NCI-H2081 (cell line): ENCODE results near the gene OCIAD1.
"Not testable (repeated sequence)": the region's sequence is repeated elsewhere in the genome, so short reads cannot be mapped to it uniquely, and the experiment has no call there.

Experiments
- DNase-seq, 2 experiments: peaks; one replicate each; lab custom pipeline; 2025; lab: John Stamatoyannopoulos, UW

The OCIAD1 gene

DNA sequence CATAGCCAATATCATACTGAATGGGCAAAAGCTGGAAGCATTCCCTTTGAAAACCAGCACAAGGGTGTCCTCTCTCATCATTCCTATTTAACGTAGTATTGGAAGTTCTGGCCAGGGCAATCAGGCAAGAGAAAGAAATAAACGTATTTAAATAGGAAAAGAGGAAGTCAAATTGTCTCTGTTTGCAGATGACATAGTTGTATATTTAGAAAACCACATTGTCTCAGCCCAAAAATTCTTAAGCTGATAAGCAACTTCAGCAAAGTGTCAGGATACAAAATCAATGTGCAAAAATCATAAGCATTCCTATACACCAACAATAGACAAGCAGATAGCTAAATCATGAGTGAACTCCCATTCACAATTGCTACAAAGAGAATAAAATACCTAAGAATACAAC lies 9.5 kb upstream of the OCIAD1 start:
- DNase-seq = not testable (repeated sequence)

DNA sequence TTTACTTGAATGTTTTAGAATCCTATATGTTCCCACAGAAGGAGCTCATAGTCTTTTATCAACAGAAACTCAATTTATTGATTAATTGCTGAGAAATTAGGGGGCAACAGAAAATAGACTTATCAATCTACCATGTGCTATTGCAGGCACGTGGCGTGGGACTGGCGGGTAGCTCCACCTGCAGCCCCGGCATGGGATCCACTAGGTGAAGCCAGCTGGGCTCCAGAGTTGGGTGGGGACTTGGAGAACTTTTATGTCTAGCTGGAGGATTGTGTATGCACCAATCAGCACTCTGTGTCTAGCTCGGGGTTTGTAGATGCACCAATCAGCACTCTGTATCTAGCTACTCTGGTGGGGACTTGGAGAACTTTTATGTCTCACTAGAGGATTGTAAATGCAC lies 3.3 kb upstream of the OCIAD1 start:
- no peak for DNase-seq

DNA sequence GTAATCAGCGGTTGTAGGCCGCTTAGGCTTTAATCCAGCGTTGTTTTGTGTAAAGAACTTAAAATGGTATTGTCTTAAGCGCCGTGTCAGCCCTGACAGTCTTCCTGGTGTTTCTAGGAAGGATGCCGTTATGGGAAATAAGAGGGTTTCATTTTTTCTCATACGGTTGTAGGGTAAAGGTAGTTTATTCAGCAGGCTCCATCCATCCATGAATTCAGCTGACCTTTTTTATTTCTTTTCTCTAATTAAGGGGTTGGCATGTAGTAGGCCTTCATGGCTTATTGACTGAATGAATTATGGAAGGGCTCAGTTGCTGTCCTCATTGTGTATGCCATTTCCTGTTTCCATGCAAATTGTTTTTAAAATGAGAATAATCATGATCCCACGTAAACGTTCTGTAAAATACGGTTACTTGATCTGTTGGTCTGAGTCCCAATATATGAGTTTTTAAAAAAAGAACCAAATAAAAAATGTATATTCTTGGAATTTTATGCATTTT lies 693 bp downstream of the OCIAD1 start:
- DNase-seq = peak; percentile 11 to 68

DNA sequence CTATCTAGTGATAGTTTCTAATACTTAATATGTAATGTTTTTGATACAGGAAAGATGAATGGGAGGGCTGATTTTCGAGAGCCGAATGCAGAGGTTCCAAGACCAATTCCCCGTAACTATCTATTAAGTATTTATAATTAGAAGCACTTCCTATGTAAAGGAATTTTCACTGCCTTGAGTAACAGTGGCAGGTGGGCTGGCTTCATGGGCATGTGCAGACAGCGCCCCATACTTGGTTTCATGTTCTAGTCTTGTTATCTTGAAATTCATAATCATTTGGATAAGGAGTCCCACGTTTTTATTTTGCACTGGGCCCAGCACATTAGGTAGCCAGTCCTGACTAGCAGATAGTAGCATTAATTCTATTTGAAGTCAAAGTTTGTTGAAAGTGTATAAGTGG lies 1.7 kb downstream of the OCIAD1 start:
- no peak for DNase-seq

DNA sequence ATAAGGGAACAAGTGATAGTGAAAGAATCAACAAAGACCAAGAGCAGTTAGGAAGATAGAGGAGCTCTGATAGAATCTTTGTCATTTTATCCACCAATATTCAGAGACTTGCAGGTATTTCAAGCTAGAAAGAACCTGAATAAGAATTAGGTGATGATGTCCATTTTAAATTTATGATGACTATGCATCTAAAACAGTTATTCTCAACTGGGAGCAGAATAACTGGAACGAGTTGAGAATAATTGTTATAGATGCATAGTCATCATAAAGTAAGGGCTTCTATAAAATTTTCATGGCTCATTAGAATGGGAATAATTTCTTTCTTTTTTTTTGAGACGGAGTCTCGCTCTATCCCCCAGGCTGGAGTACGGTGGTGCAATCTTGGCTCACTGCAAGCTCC lies 5.8 kb downstream of the OCIAD1 start:
- no peak for DNase-seq

DNA sequence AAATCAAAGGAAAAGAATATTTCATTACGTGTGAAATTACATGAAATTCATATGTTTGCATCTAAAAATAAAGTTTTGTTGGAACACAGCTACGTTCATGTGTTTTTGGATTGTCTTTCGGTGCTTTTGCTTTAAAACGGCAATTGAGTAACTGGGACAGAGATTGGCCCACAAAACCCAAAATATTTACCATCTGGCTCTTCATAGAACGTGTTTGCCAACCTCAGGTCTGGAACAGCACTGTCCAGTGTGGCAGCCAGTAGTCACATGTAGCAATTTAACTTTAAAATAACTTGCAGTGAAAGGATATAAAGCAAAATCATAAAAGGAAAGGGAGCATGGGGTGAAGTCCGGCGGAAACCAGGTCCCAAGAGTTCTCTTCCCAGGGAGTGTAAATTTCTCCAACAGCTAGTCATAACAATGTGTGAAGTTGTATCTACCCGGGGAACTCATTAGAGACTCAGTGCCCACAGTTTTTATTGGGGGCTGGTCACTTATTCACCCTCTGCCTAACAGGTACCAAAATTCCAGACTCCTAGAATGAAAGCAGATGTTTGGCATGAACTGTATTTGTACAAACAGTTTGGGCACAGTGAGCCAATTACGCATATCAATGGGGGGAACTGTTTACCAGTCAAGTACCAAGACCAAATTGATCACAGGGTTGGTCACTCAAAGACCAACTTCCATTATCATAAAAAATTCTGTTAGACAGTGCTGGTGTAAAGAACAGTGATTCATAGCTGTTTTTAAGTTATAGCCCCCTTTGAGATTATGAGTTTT lies 10.3 kb downstream of the OCIAD1 start:
- no peak for DNase-seq

DNA sequence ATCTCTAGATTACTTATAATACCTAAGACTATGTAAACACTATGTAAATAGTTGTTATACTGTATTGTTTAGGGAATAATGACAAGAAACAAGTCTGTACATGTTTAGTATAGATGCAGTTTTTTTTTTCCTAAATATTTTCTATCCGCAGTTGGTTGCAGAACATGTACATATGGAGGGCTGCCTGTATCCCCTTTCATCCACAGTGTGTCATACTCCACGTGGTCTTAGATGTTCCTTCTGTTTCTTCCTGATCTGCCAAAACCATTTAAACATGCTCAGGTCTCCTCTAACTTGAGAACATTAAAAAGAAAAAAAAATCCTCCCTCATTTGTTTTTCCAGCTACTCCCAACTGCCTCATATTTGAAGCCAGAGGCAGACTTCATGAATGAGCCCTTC lies 14.0 kb downstream of the OCIAD1 start:
- DNase-seq = no peak

DNA sequence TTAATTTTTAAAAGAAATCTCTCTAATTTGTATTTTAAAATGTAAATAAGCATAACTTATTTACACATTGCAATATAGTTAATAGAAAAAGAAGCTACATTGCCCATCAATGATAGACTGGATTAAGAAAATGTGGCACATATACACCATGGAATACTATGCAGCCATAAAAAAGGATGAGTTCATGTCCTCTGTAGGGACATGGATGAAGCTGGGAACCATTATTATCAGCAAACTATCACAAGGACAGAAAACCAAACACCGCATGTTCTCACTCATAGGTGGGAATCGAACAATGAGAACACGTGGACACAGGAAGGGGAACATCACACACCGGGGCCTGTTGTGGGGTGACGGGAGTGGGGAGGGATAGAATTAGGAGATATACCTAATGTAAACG lies 17.9 kb downstream of the OCIAD1 start:
- DNase-seq = not testable (repeated sequence)

DNA sequence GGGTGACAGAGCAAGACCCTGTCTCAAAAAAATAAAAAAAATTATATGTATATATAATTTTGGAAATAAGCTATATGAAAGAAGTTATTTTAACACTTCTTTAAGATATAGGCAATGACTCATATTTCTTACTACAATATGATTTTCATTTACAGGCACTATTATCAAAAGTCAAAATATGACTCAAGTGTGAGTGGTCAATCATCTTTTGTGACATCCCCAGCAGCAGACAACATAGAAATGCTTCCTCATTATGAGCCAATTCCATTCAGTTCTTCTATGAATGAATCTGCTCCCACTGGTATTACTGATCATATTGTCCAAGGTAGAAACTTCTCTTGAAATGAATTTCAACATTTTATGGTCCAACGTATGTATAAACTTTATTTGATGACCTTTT lies 20.8 kb downstream of the OCIAD1 start:
- no peak for DNase-seq

DNA sequence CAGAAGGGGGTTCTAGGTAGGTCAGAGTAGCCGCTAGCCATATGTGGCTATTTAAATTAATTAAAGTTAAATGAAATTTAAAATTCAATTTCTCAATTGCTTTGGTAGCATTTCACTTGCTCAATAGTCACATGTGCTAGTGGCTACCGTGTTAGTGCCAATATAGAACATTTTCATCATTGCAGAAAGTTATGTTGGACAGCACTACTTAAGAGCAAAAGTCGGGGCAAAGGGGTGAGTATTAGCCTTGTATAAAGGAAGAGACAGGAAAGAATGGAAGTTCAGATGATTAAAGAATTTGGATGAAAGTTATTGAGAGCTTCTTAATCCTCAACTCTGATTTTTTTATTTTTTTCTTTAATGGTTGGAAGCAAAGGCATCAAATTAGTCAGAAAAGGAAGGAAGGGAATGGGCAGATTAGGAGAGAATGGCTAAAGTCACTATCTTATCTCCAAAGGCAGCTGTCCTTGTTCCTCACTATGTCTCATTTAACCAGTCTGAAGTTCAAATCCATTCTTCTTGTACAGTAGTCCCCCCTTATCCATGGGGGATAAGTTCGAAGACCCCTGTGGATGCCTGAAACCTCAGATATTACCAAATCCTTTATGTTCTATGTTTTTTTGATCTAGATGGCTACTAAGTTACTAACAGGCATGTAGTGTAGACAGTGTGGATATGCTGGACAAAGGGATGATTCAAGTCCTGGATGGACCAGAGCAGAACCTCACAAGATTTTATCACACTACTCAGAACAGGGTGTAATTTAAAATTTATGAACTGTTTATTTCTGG lies 22.9 kb downstream of the OCIAD1 start:
- no peak for DNase-seq

DNA sequence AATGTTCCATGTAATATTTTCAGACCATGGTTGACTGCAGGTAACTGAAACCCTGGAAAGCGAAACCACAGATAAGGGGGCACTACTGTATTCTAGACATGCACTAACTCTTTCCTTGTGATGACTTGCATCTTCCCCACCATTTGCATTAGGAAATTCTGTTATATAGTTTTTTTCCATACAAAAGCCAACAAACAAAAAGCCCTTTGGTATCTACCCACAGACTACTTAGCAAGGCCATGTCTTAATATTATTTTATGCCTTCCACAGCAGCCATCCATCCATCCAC lies 23.5 kb downstream of the OCIAD1 start:
- no peak for DNase-seq

DNA sequence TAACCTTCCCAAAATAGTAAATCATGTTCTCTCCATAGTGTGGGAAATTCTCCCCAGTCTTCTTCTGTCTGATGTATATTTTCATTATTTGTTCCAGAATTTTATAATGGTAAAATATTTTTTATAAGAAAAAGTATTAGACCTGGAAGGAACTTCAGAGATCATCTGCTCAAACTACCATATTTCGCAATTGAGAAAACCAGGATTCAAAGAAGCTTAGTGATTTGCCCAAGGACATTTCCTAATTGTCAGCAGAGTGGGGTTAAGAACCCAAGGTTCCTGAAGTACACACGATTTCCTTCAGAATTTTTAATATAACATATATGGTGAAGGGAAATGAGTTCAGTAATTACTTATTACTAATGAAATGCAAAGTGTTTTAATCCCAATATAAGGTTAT lies 24.1 kb downstream of the OCIAD1 start:
- no peak for DNase-seq

DNA sequence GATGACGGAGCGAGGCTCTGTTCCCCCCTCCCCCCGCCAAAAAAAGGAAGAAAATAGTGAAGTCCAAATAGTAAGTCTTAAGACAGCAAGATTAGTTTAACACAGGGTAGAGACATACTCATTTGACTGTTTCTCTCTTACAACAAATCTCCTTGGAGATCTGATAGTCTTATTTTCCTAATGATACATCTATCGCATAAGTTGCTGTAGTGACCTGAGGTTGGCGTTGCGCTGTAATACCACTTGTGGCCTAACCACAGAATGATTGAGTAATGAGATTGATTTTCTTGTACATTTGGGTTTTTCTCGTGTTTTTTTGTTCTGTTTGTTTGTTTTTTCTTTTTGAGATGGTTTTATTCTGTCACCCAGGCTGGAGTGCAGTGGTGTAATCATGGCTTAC lies 27.2 kb downstream of the OCIAD1 start:
- DNase-seq = no peak

DNA sequence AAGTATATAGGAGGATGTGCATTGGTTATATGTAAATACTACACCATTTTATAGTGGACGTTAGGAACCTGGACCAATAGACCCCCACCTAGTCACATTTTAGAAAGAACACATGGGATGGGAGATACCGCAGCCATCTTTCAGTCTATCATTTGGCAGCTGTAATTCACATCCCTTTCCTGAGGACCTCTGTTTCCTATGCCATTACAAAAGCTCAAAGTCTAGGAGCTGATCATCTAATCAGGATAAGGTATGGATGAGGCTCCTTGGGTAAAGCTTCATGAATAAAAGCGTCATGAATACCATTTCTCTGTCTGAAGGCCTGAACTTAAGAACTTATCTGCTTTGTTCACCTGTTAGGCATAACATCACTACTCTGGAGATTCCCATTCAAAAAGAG lies 31.1 kb downstream of the OCIAD1 start:
- DNase-seq = no peak

DNA sequence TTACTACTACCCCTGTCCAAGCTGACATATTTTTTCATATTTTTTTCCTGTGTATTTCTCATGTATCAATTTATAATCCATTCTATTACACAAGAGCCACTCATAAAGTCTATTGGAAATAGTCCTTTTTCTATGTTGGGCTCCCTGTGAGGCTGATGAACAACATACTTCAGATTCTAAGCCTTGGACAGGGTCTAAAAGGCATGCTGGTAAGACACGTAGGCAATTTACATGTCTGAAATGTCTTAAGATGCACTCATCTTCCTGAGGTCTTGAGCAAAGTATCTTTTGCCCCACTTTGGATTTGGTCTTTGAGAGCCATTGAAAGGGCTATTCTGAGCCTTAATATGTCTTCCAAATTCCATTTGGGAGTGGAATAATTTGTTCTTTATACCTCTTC lies 31.8 kb downstream of the OCIAD1 start:
- no peak for DNase-seq

DNA sequence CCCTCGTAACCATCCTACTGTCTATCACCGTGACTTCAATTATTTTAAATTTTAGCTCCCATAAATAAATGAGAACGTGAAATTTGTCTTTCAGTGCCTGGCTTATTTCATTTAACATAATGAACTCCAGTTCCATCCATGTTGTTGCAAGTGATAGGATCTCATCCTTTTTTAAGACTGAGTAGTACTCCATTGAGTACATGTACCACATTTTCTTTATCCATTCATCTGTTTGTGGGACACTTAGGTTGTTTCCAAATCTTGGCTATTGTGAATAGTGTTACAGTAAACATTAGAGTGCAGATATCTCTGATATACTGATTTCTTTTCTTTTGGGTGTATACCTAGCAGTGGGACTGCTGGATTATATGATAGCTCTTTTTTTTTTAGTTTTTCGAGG lies 32.8 kb downstream of the OCIAD1 start:
- DNase-seq = no peak

DNA sequence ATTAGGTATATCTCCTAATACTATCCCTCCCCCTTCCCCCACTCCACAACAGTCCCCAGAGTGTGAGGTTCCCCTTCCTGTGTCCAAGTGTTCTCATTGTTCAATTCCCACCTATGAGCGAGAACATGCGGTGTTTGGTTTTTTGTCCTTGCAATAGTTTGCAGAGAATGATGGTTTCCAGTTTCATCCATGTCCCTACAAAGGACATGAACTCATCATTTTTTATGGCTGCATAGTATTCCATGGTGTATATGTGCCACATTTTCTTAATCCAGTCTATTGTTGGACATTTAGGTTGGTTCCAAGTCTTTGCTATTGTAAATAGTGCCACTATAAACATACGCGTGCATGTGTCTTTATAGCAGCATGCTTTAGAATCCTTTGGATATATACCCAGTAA lies 33.8 kb downstream of the OCIAD1 start:
- not testable (repeated sequence) for DNase-seq

DNA sequence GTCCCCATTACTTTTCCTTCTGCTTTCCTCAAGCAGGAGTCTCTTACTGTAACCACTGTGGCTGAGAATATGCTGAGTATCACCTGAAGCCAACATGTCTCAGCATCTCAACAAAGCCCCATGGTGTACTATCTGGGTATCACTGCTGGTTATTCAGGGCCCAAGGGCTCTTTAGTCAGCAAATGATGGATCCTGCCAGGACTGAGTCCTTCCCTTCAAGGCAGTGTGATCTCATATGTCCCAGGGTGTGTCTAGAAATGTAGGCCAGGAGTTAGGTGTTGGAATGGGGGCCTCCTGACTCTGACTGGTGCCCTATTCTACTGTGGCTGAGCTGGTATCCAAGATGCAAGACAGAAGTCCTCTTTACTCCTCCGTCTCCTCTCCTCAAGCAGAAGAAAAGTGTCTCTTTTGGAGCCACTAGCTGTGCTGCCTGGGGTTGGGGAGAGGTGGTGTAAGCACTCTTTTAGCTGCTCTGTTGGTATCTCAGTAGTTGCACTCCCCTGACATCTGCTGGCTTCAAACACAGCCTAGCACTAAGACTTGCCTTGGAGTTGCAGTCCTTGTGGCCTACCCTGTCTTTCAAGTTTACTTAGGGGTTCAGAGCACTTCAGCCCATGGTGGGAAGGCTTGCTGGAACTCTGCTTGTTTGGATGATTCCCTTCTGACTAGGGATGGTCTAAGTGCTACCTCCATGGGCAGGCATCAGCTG lies 47.1 kb downstream of the OCIAD1 start:
- no peak for DNase-seq

DNA sequence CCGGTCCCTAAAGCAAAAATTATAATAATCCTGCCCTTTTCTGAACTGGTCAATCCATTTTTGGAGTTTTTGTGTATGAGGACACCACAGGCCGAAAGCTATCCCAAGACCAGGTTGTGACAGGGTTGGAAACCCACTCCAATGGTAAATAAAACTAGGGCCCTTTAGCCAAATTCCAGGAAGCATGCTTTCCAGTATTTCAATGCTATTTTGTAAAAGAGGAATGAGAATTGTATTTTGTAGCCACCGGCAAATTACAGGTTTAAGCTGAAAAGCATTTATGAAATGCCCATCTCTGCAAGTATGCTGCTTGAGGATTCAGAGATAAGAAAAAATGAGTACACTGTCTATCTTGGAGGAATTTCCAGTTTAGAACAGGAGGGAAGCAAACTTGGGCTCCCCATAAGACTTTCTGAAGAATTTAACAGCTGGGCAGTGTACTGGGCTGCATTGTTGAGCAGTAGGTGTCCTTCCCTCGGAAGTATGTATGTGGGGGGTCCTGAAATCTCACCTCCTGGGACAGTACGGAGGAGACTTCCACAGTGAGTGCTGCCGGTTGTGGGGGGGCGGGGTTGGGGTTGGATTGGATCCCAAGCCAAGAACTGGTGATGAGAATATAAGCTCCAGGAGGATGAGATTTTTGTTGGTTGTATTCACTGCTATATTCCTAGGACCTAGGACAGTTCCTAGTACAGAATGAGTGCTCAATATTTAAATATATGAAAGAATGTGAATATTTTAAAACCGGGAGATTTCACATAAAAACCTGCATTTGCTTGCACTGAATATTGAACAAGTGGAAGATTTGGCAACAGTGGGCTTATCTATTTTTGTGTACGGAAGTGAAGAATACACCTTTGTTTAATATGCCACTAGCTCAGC lies 48.9 kb downstream of the OCIAD1 start:
- no peak for DNase-seq

DNA sequence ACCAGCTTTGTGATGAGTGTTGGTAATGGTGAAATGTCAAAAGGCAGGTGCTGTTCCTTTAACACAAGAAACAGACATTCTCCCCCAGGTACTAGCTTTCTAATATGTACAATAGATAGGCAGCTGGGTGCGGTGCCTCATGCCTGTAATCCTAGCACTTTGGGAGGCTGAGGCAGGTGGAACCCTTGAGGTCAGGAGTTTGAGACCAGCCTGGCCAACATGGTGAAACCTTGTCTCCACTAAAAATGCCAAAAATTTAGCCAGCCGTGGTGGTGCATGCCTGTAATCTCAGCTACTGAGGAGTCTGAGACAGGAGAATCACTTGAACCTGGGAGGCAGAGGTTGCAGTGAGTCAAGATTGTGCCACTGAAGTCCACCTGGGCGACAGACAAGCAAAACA lies 50.8 kb downstream of the OCIAD1 start:
- not testable (repeated sequence) for DNase-seq

DNA sequence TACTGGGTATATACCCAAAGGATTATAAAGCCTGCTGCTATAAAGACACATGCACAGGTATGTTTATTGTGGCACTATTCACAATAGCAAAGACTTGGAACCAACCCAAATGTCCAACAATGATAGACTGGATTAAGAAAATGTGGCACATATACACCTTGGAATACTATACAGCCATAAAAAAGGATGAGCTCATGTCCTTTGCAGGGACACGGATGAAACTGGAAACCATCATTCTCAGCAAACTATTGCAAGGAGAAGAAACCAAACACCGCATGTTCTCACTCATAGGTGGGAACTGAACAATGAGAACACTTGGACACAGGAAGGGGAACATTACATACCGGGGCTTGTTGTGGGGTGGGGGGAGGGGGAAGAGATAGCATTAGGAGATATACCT lies 58.9 kb downstream of the OCIAD1 start:
- not testable (repeated sequence) for DNase-seq

DNA sequence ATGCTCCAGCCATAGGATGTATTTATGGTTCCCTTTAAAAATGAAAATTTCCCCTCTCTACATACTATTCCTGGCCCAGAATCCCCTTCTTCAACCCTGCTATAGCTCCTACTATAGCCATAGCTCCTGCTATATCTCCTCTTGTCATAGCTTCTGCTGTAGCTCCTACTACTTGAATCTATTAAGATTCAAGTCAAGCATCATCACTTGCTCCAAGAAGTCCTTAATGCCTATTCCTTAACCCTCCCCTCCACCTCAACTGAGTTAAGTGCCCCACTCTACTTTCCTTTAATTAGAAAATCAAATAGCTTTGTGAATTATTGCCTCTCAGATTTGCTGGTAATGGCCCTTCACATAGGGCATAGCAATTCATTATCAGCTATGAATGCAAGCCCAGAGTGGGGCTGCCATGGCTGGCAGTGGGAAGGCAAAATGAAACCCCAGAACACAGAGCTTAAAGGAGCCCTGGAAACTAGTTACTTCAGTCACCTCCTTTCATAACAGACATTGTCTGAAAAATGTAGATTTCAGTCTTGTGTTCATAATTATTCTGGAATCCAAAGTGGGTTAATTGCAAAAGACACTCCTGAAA lies 60.2 kb downstream of the OCIAD1 start:
- DNase-seq = no peak
